Erythroblast (primary cell): ENCODE results near the gene GPC6.

Experiments
- GATA1 ChIP-seq: IDR thresholded peaks from 2 replicates; pipeline ENCODE4 v1.6.1; 2011; ENCODE audit warnings: low read depth, mild to moderate bottlenecking, control low read depth, low read length, moderate library complexity
- POLR2A ChIP-seq: IDR thresholded peaks from 2 replicates; pipeline ENCODE4 v1.6.1; 2011; ENCODE audit warnings: mild to moderate bottlenecking, low read length

DNA sequence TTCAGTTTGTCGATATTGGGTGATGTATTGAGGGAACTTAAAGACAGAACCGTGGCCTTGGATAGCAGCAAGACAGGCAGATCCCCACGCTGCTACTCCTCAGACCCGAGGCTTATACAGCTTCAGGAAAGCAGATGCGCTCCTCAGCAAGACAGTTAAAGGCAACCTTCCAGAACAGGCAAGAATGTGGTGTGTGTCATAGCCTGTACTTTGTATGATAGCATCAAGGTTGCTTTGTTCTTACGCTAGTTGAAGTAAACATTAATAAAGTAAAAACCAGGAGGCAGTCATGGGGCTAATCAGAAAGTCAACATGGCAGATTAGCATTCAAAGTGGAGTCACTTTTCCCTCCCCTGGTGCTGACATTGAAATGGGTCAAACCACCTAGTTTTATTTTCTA, 779.7 kb downstream of the GPC6 start:
- no peak for TF ChIP-seq POLR2A
- TF ChIP-seq GATA1 = no peak
